Endothelial cell (in vitro differentiated cells): ENCODE measurements around the gene ARMH2. TPM values are rescaled to one million over a fixed set of nuclear protein-coding genes. Genes with fewer than 3 reads are reported as not detected.
A peak's percentile ranks its signal among the peaks of the same experiment; 100 is the strongest.
"Not testable (repeated sequence)": the region's sequence is repeated elsewhere in the genome, so short reads cannot be mapped to it uniquely, and the experiment has no call there.

Experiments used
- DNase-seq: peaks from one replicate; pipeline ENCODE4 v3.0.0; 2021; ENCODE audit warnings: low spot score
- H3K27ac Mint-ChIP-seq: one replicate; pipeline ENCODE4 v1.8.0; 2021; ENCODE audit warnings: mixed read lengths, inconsistent platforms; ENCODE audit not compliant: unreplicated experiment
- H3K27me3 Mint-ChIP-seq: one replicate; pipeline ENCODE4 v1.8.0; 2021; ENCODE audit warnings: mild to moderate bottlenecking, moderate library complexity, mixed read lengths, inconsistent platforms; ENCODE audit not compliant: unreplicated experiment
- H3K36me3 Mint-ChIP-seq: one replicate; pipeline ENCODE4 v1.8.0; 2021; ENCODE audit warnings: mild to moderate bottlenecking, low read depth, mixed read lengths, inconsistent platforms; ENCODE audit not compliant: unreplicated experiment
- H3K4me1 Mint-ChIP-seq: one replicate; pipeline ENCODE4 v1.8.0; 2021; ENCODE audit warnings: mild to moderate bottlenecking, mixed read lengths, inconsistent platforms; ENCODE audit not compliant: unreplicated experiment
- H3K4me3 Mint-ChIP-seq: one replicate; pipeline ENCODE4 v1.8.0; 2021; ENCODE audit warnings: mild to moderate bottlenecking, mixed read lengths, inconsistent platforms; ENCODE audit not compliant: unreplicated experiment
- H3K9me3 Mint-ChIP-seq: one replicate; pipeline ENCODE4 v1.8.0; 2021; ENCODE audit warnings: mixed read lengths, inconsistent platforms; ENCODE audit not compliant: unreplicated experiment
- total RNA-seq: library from RNA; stranded (reverse); fragmentation: NEBNext Ultra II Directional; extraction: Animal tissue kit (Norgen Biotek cat#: 25700); gene quantifications from one replicate; pipeline ENCODE4 v1.2.1, GENCODE V29; 2021; ENCODE audit not compliant: unreplicated experiment
- TF ChIP-seq, protein P1 (sequence below): fragments of 200-600 bp; sonication (generic); IDR thresholded peaks from one replicate; pipeline ENCODE4 v1.5.0; 2021; ENCODE audit warnings: antibody characterized with exemption; ENCODE audit not compliant: unreplicated experiment

The ARMH2 gene
- total RNA-seq, 1 donor from 2014 or later: not detected

DNA sequence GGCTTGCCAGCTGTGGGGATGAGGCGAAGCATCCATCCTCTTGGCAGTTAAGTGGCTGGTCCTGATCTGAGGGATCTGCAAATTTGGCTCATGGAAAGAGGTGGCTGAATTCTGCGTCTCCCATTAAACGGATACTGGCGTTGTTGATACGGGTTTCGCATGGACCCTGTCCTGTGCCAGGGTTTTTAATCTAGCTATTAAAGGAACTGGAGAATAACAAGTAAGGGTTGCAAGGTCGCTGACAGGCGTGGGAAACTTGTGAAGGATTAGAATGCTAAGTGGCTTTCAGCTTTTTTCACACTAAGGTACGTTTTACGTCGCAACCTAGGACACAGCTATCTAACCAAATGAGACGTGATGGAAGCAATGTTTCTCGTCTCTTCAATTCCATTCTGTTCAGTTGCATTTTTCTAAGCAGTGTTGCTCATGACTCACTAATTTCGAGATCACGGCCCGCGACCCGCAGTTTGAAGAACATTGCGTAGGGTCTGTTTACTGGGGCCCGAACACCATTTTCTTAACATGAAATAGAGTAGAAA is 23.1 kb downstream of the ARMH2 start:
- no peak overlapping the region for H3K27ac Mint-ChIP-seq
- DNase-seq: no peak
- TF ChIP-seq, protein P1, sequence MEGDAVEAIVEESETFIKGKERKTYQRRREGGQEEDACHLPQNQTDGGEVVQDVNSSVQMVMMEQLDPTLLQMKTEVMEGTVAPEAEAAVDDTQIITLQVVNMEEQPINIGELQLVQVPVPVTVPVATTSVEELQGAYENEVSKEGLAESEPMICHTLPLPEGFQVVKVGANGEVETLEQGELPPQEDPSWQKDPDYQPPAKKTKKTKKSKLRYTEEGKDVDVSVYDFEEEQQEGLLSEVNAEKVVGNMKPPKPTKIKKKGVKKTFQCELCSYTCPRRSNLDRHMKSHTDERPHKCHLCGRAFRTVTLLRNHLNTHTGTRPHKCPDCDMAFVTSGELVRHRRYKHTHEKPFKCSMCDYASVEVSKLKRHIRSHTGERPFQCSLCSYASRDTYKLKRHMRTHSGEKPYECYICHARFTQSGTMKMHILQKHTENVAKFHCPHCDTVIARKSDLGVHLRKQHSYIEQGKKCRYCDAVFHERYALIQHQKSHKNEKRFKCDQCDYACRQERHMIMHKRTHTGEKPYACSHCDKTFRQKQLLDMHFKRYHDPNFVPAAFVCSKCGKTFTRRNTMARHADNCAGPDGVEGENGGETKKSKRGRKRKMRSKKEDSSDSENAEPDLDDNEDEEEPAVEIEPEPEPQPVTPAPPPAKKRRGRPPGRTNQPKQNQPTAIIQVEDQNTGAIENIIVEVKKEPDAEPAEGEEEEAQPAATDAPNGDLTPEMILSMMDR: no peak
- H3K4me1 Mint-ChIP-seq: peaks cover 10% of the 10 kb centered on the region
- H3K36me3 Mint-ChIP-seq: no peaks in the 10 kb centered on the region
- H3K4me3 Mint-ChIP-seq: peak overlapping the region; percentile 96
- no peaks in the 10 kb centered on the region for H3K27me3 Mint-ChIP-seq
- H3K9me3 Mint-ChIP-seq: no peaks in the 10 kb centered on the region

DNA sequence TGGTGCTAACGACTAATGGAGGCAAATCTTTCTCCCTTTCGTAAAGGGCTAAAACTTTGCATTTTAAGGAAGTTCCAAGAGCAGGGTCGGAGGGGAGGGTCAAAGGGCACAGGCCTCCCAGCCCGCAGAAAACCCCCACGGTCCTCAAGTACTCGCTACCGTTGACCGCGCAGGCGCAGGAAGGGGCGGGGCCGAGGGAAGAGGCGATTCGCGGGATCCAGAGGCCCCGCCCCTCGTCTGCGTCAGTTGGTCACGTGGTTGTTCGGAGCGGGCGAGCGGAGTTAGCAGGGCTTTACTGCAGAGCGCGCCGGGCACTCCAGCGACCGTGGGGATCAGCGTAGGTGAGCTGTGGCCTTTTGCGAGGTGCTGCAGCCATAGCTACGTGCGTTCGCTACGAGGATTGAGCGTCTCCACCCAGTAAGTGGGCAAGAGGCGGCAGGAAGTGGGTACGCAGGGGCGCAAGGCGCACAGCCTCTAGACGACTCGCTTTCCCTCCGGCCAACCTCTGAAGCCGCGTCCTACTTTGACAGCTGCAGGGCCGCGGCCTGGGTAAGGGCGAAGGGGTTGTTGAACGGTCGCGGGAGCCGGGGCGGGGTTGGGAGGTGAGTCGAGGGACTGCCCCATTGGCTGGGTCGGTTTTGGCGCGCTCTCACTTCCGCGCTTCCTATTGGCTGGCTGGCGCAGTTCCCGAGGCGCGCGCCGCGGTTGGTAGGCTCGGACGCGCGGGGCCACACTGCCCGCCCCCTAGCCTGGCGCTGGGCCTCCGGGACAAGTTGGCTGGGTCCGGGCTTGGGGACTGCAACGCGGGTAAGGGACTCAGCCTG is 23.8 kb downstream of the ARMH2 start, which contains the start of gene GMNN:
Gene GMNN (plus strand): TSS at position 242 of the 824 bp plus-strand sequence. CDS start 2,310 bp downstream, outside the sequence.
- peak; percentile 99 for DNase-seq
- no peaks in the 10 kb centered on the region for H3K36me3 Mint-ChIP-seq
- H3K4me3 Mint-ChIP-seq: peak within 1 kb of the TSS; percentile 96
- H3K27ac Mint-ChIP-seq: peak within 1 kb of the TSS; percentile 85
- peaks cover 10% of the 10 kb centered on the region for H3K4me1 Mint-ChIP-seq
- H3K27me3 Mint-ChIP-seq: no peaks in the 10 kb centered on the region
- TF ChIP-seq, protein P1: no peak
- no peaks in the 10 kb centered on the region for H3K9me3 Mint-ChIP-seq

DNA sequence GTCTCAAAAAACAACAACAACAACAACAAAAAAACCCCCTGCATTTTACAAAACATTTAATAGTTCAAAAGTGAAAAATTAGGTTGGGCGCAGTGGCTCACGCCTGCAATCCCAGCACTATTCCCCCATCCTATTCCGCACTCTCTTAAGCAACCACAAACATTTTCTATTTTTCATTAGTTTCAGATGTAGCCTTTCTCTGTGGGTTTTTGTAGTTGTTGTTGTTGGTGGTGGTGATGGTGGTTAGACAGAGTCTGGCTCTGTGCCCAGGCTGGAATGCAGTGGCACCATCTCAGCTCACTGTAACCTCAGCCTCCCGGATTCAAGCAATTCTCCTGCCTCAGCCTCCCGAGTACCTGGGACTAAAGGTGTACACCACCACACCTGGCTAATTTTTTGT is 30.4 kb downstream of the ARMH2 start:
- Mint-ChIP-seq H3K27ac (no peak overlapping the region), H3K4me1 (no peaks in the 10 kb centered on the region), H3K36me3 (no peaks in the 10 kb centered on the region), H3K4me3 (no peak overlapping the region), H3K9me3 (no peaks in the 10 kb centered on the region), H3K27me3 (peaks cover 3% of the 10 kb centered on the region)
- TF ChIP-seq, protein P1: no peak
- no peak for DNase-seq

DNA sequence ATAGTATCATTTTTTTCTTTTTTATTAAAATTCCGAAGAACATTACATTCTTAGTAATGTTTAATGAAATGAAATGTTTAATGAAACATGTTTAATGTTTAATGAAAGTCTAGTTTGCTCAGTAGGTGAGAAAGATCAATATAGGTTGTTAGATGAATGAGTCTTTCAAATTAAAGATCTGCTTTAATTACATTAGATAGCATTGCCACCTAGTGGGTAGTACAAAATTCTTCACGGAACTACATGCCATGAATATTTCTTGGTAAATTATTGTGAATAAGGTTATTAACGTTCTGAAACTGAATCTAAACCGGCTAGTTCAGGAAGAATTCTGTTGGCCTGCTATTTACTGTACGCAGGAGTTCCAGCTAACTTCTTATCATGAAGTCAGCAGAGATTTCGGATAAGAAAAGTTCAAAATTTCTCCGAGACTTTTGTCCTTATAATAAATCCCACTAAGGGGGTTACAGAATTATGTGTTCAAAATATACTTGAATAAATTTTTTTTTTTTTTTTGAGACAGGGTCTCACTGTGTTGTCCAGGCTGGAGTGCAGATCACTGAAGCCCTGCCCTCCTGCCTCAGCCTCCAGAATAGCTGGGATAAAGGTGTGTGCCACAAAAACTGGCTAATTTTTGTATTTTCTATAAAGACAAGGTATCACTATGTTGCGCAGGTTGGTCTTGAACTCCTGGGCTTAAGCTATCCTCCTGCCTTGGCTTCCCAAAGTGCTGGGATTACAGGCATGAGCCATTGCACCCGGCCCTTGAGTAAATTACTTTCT is 31.8 kb downstream of the ARMH2 start:
- H3K27me3 Mint-ChIP-seq: peaks cover 3% of the 10 kb centered on the region
- H3K4me1 Mint-ChIP-seq: no peaks in the 10 kb centered on the region
- H3K27ac Mint-ChIP-seq: no peak overlapping the region
- no peak for DNase-seq
- H3K9me3 Mint-ChIP-seq: no peaks in the 10 kb centered on the region
- no peak overlapping the region for H3K4me3 Mint-ChIP-seq
- TF ChIP-seq, protein P1: no peak
- no peaks in the 10 kb centered on the region for H3K36me3 Mint-ChIP-seq

DNA sequence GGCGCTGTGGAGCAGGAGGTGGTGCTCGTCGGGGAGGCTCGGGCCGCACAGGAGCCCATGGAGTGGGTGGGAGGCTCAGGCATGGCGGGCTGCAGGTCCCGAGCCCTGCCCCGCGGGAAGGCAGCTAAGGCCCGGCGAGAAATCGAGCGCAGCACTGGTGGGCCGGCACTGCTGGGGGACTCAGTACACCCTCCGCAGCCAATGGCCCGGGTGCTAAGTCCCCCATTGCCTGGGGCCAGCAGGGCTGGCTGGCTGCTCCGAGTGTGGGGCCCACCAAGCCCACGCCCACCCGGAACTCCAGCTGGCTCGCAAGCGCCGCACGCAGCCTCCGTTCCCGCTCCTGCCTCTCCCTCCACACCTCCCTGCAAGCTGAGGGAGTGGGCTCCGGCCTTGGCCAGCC is 32.7 kb downstream of the ARMH2 start:
- H3K9me3 Mint-ChIP-seq, H3K27ac Mint-ChIP-seq, H3K4me3 Mint-ChIP-seq, H3K36me3 Mint-ChIP-seq, H3K4me1 Mint-ChIP-seq, H3K27me3 Mint-ChIP-seq, DNase-seq: not testable (repeated sequence)

DNA sequence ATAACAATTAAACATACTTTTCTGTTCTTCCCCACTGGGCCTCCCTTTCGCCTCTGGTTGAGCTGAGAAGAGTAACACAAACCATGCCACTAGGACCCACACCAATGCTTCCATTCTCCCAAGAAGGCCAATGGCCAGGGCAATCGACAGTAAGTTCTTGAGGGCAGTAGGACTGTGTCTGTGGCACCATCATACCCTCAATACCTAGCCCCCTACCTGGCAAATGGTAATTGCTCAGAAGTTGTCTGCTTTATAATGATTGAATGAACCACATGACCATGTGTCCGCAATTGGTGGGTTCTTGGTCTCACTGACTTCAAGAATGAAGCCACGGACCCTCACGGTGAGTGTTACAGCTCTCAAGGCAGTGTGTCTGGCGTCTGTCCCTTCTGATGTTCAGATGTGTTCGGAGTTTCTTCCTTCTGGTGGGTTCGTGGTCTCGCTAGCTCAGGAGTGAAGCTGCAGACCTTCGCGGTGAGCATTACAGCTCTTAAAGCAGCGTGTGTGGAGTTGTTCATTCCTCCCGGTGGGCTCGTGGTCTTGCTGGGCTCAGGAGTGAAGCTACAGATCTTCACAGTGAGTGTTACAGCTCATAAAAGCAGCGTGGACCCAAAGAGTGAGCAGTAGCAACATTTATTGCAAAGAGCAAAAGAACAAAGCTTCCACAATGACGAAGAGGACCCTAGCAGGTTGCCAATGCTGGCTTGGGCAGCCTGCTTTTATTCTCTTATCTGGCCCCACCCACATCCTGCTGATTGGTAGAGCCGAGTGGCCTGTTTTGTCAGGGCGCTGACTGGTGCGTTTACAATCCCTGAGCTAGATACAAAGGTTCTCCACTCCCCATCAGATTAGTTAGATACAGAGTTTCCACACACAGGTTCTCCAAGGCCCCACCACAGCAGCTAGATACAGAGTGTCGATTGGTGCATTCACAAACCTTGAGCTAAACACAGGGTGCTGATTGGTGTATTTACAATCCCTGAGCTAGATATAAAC is 33.6 kb downstream of the ARMH2 start:
- H3K27me3 Mint-ChIP-seq, H3K4me3 Mint-ChIP-seq, H3K36me3 Mint-ChIP-seq, H3K4me1 Mint-ChIP-seq, H3K27ac Mint-ChIP-seq, DNase-seq, H3K9me3 Mint-ChIP-seq: not testable (repeated sequence)
